Gastroesophageal sphincter (tissue), 4 donors: ENCODE data around the gene COX4I2. TPM values are rescaled to one million over a fixed set of nuclear protein-coding genes. Genes with fewer than 3 reads are reported as not detected.

Source experiments
- ATAC-seq: fragments of 150-250 bp; one replicate; pipeline ENCODE4 v1.9.1; 2016; ENCODE audit warnings: mild to moderate bottlenecking, moderate library complexity
- H3K27ac ChIP-seq, 4 donors: fragments of 200-600 bp; sonication (generic) in 3 of 4; 1 replicate in 3 of 4; 2 replicates in 1 of 4; pipeline ENCODE4 v1.5.1; 2016 to 2019
- H3K27me3 ChIP-seq: fragments of 200-600 bp; sonication (generic); one replicate; pipeline ENCODE4 v1.5.1; 2019
- H3K36me3 ChIP-seq, 2 donors: fragments of 200-600 bp; sonication (generic); one replicate each; pipeline ENCODE4 v1.5.1; 2019; ENCODE audit warnings: control low read depth in 1 of 2
- H3K4me1 ChIP-seq, 3 donors: fragments of 200-600 bp; sonication (generic); 1 replicate in 2 of 3; 2 replicates in 1 of 3; pipeline ENCODE4 v1.5.1; 2016 to 2019; ENCODE audit warnings: control low read depth in 2 of 3
- H3K4me3 ChIP-seq, 2 donors: fragments of 200-600 bp; sonication (generic); one replicate each; pipeline ENCODE4 v1.5.1; 2019; ENCODE audit warnings: mild to moderate bottlenecking in 1 of 2, moderate library complexity in 1 of 2
- H3K9me3 ChIP-seq, 3 donors: fragments of 200-600 bp; sonication (generic); one replicate each; pipeline ENCODE4 v1.5.1; 2017 to 2019; ENCODE audit warnings: control low read depth in 2 of 3
- EP300 ChIP-seq: sonication (generic); formaldehyde crosslinking; IDR thresholded peaks from one replicate; pipeline ENCODE4 v1.6.1; 2017; ENCODE audit warnings: antibody characterized with exemption, mild to moderate bottlenecking
- POLR2A ChIP-seq, 2 donors: fragments of 450-650 bp; IDR thresholded peaks; one replicate each; pipeline ENCODE4 v1.6.1; 2017; ENCODE audit warnings: antibody characterized with exemption in 2 of 2, mild to moderate bottlenecking in 2 of 2, moderate library complexity in 1 of 2
- POLR2AphosphoS5 ChIP-seq: sonication (generic); formaldehyde crosslinking; IDR thresholded peaks from one replicate; pipeline ENCODE4 v1.6.1; 2017; ENCODE audit warnings: antibody characterized with exemption
- WGBS, 2 donors: methylation state at CpG; one replicate each; pipeline ENCODE4 v1.1.5; 2018; ENCODE audit warnings: low coverage in 1 of 2; 5-methylcytosine and 5-hydroxymethylcytosine counted together
- small RNA-seq, 4 donors: library from RNA; depleted of rRNA; stranded (forward); fragments of <200 nt; gene quantifications; one replicate each; pipeline ENCODE3, GENCODE V24; 2016
- total RNA-seq, 4 donors: library from RNA; depleted of rRNA; stranded (reverse); fragments of >200 nt; gene quantifications; one replicate each; pipeline ENCODE4 v1.1.0, GENCODE V29; 2016
- TF ChIP-seq, protein P1 (sequence below), 4 experiments: fragments of 200-600 bp in 2 of 4; fragments of 450-650 bp in 2 of 4; sonication (generic) in 1 of 4; IDR thresholded peaks; one replicate each; pipeline ENCODE4 v1.5.1; 2017 to 2019; ENCODE audit warnings: antibody characterized with exemption in 4 of 4, mild to moderate bottlenecking in 2 of 4, moderate library complexity in 2 of 4

The COX4I2 gene
- total RNA-seq, 4 donors from 2014 or later = 4.6 to 40.9 (median 12.1) TPM; not detected in 1

DNA sequence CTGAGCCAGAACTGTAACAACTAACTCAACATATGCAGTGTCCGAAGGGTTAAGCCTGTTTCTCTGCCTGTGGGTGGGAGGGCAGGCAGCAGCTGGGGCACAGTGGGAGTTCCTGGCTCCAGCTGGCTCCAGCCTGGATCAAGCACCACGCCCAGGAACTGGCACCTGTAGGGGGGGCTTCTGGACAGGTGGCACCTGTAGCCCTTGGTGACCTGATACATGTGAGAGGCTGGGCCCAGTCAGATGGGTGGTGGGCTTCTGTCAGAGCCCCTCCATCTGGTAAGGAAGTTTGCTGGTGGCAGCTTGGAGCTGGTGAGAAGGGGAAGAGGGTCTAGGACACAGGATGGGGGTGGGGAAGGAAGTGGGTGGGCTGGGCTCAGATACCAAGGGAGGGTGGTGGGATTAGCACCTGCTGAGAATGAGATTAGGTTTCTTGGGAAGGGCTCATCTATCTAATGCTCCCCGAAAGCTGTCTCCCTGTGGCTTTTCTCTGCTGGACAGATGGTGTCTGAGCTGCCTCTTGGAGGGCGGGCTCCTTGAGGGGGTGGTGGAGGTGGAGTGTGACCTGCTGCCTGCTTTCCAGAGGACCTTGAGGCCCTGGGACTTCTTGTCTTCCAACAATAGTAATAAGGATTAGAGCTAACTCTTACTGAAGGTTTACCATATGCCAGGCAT lies 56.4 kb downstream of the COX4I2 start:
- peak overlapping the region in 3 of 4 donors; percentile 24 to 38 (median 31) for H3K27ac ChIP-seq
- no peaks in the 10 kb centered on the region for H3K9me3 ChIP-seq
- WGBS, 2 donors = 80 to 100% methylated on average over 2 to 4 of the region's 4 CpGs
- H3K4me1 ChIP-seq = peaks cover 3 to 60% (median 13%) of the 10 kb centered on the region in 3 donors
- H3K4me3 ChIP-seq = no peak overlapping the region
- H3K36me3 ChIP-seq = peaks cover 0 to 20% of the 10 kb centered on the region in 2 donors
- TF ChIP-seq, protein P1, sequence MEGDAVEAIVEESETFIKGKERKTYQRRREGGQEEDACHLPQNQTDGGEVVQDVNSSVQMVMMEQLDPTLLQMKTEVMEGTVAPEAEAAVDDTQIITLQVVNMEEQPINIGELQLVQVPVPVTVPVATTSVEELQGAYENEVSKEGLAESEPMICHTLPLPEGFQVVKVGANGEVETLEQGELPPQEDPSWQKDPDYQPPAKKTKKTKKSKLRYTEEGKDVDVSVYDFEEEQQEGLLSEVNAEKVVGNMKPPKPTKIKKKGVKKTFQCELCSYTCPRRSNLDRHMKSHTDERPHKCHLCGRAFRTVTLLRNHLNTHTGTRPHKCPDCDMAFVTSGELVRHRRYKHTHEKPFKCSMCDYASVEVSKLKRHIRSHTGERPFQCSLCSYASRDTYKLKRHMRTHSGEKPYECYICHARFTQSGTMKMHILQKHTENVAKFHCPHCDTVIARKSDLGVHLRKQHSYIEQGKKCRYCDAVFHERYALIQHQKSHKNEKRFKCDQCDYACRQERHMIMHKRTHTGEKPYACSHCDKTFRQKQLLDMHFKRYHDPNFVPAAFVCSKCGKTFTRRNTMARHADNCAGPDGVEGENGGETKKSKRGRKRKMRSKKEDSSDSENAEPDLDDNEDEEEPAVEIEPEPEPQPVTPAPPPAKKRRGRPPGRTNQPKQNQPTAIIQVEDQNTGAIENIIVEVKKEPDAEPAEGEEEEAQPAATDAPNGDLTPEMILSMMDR (IDR thresholded peaks at IDR 0.05) = no peak
- TF ChIP-seq POLR2A (IDR thresholded peaks at IDR 0.05) (no peak), POLR2AphosphoS5 (no peak), EP300 (no peak)
- ATAC-seq = no peak
- no peaks in the 10 kb centered on the region for H3K27me3 ChIP-seq

Small RNAs within 50 kb of the gene (small RNA-seq; reads per million reads assigned to genes)
- gene MIR3193 = 0 to 0.12 (median 0) reads per million in 4 donors

Other genes with a start within 250 kb of the COX4I2 start
- not detected for gene DEFB119, start 247.3 kb upstream of the COX4I2 start, total RNA-seq
- gene DEFB121, start 231.7 kb upstream of the COX4I2 start, total RNA-seq = not detected
- gene DEFB123, start 197.3 kb upstream of the COX4I2 start, total RNA-seq = not detected
- 1 to 10 TPM in 1 of 4 donors, not detected in 3; 2.0 TPM for gene DEFB124, start 162.8 kb upstream of the COX4I2 start, total RNA-seq
- gene REM1, start 162.6 kb upstream of the COX4I2 start, total RNA-seq = 1 to 10 TPM; 3.2 to 7.1 (median 5.4) TPM
- gene HM13, start 123.5 kb upstream of the COX4I2 start, total RNA-seq = 10 to 100 TPM; 39.1 to 55.9 (median 44.8) TPM
- gene ID1, start 32.6 kb upstream of the COX4I2 start, total RNA-seq = 100 to 1,000 TPM; 221 to 714 (median 372) TPM
- gene BCL2L1, start 85.0 kb downstream of the COX4I2 start, total RNA-seq = 100 to 1,000 TPM in 3 of 4 donors, 10 to 100 TPM in 1; 71.9 to 171 (median 135) TPM
- gene TPX2, start 101.4 kb downstream of the COX4I2 start, total RNA-seq = 1 to 10 TPM in 1 of 4 donors, under 1 TPM in 3; 0.13 to 1.4 (median 0.74) TPM
- gene MYLK2, start 181.4 kb downstream of the COX4I2 start, total RNA-seq = under 1 TPM in 3 of 4 donors, not detected in 1; 0.27 to 0.54 (median 0.31) TPM
- 1 to 10 TPM in 2 of 4 donors, under 1 TPM in 1, not detected in 1; 0.62 to 3.9 (median 2.3) TPM for gene FOXS1, start 207.7 kb downstream of the COX4I2 start, total RNA-seq
- 1 to 10 TPM; 1.5 to 8.2 (median 4.5) TPM for gene DUSP15, start 232.6 kb downstream of the COX4I2 start, total RNA-seq
- under 1 TPM in 1 of 4 donors, not detected in 3; 0.47 TPM for gene TTLL9, start 232.7 kb downstream of the COX4I2 start, total RNA-seq